Omental fat pad (tissue), 4 donors: ENCODE results near the gene PRSS22. TPM values are rescaled to one million over a fixed set of nuclear protein-coding genes. Genes with fewer than 3 reads are reported as not detected.

Experiments used
- ATAC-seq: fragments of 150-250 bp; one replicate; pipeline ENCODE4 v1.9.1; 2016; ENCODE audit warnings: mild to moderate bottlenecking, moderate library complexity; ENCODE audit not compliant: low FRiP score
- DNase-seq: peaks from one replicate; pipeline ENCODE4 v3.0.0-alpha.2; 2019; ENCODE audit warnings: low spot score
- total RNA-seq, 4 donors: library from RNA; depleted of rRNA; stranded (reverse); fragments of >200 nt; gene quantifications; one replicate each; pipeline ENCODE4 v1.1.0, GENCODE V29; 2016
- TF ChIP-seq, protein P1 (sequence below), 3 donors: fragments of 450-650 bp; IDR thresholded peaks; one replicate each; pipeline ENCODE4 v1.5.1; 2016 to 2017; ENCODE audit warnings: antibody characterized with exemption in 3 of 3, mild to moderate bottlenecking in 3 of 3, moderate library complexity in 2 of 3

PRSS22 gene
- total RNA-seq, 4 donors from 2014 or later, result not detected

DNA sequence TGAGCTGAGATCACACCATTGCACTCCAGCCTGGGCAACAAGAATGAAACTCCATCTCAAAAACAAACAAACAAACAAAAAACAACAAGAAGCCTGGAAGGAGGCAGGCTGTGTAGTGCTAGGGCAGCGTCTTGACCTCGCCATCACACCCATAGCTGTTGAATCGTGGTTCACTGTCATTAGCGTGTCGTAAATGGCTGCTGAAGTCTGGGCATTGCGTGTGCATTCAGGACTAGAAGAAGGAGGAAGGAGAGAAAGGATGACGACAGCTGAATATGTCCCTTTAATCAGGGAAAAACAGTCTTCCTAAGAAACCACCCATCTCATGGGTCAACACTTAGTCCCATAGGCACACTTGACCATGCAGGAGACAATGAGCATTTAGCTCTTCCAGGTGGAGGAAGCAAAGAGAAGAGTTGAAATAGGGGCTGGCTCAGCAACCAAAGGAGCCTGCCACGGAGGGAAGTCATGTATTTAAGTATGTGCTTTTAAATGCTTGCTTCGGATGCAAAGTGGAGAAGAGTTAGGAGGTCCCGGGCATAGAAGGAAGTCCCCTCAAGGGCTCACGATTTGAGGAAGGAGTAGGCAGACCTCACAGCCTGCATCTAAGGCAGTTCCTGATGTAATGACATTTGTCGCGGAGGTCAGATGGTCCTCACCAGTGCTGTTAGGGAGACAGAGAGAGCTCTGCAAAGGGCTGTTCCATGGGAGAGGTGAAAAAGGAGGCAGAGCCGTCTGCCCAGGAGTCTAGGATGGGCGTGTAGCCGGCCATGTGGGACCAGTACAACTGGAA, 8.8 kb downstream of the PRSS22 start:
- ATAC-seq (no peak), DNase-seq (no peak)
- TF ChIP-seq, protein P1, sequence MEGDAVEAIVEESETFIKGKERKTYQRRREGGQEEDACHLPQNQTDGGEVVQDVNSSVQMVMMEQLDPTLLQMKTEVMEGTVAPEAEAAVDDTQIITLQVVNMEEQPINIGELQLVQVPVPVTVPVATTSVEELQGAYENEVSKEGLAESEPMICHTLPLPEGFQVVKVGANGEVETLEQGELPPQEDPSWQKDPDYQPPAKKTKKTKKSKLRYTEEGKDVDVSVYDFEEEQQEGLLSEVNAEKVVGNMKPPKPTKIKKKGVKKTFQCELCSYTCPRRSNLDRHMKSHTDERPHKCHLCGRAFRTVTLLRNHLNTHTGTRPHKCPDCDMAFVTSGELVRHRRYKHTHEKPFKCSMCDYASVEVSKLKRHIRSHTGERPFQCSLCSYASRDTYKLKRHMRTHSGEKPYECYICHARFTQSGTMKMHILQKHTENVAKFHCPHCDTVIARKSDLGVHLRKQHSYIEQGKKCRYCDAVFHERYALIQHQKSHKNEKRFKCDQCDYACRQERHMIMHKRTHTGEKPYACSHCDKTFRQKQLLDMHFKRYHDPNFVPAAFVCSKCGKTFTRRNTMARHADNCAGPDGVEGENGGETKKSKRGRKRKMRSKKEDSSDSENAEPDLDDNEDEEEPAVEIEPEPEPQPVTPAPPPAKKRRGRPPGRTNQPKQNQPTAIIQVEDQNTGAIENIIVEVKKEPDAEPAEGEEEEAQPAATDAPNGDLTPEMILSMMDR (IDR thresholded peaks at IDR 0.05), result no peak

DNA sequence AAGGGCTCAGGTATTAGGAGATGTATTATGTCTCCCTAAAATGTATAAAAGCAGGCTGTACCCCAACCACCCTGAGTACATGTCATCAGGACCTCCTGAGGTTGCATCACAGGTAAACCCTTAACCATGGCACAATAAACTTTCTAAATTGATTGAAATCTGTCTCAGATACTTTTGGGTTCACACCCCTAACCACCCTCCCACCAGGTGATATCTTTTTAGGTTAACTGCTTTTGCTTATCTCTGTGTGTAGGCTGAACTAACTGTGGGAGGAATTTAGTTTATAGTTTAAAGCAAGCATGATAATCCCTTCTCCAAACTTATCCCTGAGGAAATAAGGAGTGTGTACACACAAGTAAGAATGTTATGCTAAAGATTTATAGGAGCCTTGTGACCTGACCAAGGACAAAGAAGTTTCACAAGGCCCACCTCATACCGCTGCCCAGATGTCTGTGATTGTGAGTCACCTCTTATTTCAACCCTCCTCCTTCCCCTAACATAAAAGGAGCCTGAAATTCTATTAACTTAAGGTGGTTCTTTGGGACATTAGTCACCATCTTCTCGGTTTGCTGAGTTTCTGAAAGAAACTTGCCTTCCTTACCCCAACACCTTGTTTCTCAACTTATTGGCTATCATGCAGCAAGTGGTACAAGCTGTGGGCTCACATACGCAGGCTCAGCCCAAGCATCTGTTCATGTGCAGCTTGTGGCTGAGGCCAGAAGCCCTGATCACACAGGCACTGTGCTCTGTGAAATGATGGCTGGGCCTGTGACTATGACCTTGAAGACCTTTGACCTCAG, 11.3 kb downstream of the PRSS22 start:
- DNase-seq (no peak), ATAC-seq (no peak)
- TF ChIP-seq, protein P1 (IDR thresholded peaks at IDR 0.05), result no peak

DNA sequence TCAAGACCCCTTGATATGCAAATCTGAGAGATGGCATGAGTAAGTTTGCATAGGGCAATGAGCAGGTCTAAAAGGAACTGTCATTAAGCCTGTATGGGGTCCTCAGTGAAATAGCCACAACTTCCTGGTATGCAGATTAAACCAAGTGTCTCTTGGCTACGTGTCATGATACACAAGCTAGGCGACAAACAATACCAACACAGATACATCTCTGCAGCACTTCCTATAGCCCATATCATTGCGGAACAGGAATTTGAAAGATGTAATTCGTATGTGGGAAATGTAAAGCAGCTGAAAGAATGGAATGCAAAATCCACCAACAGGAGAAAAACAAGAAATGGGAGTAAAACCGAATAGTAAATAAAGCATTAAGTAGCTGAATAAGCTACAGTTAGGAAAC, 12.9 kb downstream of the PRSS22 start:
- ATAC-seq (no peak), DNase-seq (no peak)
- TF ChIP-seq, protein P1 (IDR thresholded peaks at IDR 0.05), result no peak

DNA sequence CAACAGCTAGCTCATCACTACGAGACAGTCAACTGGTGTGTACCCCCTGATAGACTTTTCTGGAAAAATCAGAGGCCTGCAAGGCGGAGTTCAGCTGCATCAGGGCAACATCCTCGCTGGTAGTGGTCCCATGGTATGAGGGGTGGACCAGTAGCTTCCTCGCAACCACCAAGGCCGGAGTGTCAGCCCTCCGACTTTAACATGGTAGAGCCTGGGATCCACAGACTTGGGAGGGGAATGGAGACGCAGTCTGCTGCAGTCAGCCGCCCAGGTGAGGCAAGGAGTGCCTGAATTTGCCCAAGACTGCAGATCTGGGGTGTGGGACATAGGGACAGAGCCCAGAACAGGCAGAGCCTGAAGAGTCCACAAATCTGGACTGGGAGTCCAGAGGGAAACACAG, 14.4 kb downstream of the PRSS22 start:
- DNase-seq, result no peak
- ATAC-seq, result no peak
- TF ChIP-seq, protein P1 (IDR thresholded peaks at IDR 0.05), result no peak

DNA sequence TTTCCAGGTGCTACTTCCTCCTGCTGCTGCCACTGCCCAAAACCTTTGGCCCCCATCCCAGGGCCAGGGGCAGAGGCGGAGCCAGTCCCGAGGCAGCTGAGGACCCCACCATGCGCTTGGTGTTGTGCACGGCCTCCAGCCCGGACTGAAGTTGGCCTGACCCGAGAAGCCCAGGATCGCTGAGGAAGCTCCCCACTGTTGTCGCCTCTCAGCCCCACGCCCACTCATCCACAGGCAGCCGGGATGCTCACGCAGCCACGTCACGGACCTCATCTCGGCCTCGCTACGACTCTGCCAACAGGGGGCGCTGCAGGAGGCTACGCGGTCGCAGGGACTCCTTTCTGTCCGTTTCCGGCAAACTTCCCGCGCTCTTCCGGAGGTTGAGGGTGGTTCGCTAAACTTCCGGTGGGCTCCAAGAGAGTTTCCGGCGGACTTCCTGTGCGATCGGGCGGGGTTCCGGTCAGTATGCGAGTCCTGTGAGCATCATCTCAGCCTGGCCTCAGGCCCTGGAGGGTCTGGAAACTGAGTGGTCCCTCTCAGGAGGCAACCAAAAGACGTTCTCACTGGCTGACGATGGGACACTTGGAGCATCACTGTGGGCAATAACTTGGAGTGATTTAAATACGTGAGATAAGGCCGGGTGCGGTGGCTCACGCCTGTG, 15.5 kb downstream of the PRSS22 start:
- ATAC-seq (no peak), DNase-seq (no peak)
- TF ChIP-seq, protein P1 (IDR thresholded peaks at IDR 0.05), result no peak

DNA sequence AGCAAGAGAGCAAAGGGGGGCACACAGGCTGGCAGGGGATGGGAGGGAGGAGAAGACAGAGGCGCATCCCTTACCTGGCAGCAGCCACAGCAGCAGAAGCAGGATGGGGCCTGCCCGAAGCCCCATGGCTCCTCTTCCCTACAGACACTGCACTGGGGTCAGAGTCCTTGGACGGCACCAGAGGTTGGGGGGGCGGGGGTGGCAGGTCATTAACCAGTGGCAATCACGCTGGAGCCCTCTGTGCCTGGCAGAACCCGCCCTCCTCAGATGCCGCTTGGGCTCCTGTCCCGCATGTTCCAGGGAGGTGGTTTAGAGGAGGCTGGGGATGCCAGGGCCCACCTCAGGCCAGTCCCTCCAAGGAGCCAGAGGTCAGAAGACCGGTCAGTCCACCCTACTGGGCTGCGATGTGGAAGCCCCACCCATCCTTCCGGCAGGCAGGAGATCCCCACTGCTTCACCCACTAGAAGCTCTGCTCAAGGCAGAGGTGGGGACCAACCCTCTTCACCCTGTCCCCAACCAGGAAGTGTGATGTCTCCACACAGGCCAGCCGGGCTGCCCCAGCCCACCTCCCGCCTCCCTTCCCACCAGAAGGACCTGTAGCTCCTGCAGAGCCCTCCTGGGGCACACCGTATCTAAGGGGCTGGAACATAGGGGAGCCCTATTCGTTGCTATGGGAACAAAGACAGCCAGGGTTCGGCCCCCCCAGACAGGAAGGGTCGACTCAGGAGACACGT, 16.2 kb downstream of the PRSS22 start:
- TF ChIP-seq, protein P1 (IDR thresholded peaks at IDR 0.05), result no peak
- DNase-seq (no peak), ATAC-seq (no peak)
